Measurements from ENCODE around the gene DNLZ. TPM values are rescaled to one million over a fixed set of nuclear protein-coding genes. Genes with fewer than 3 reads are reported as not detected.

Gene DNLZ
- total RNA-seq, 4 donors from 2014 or later, result 16.5 to 36.7 (median 19.8) TPM

DNA sequence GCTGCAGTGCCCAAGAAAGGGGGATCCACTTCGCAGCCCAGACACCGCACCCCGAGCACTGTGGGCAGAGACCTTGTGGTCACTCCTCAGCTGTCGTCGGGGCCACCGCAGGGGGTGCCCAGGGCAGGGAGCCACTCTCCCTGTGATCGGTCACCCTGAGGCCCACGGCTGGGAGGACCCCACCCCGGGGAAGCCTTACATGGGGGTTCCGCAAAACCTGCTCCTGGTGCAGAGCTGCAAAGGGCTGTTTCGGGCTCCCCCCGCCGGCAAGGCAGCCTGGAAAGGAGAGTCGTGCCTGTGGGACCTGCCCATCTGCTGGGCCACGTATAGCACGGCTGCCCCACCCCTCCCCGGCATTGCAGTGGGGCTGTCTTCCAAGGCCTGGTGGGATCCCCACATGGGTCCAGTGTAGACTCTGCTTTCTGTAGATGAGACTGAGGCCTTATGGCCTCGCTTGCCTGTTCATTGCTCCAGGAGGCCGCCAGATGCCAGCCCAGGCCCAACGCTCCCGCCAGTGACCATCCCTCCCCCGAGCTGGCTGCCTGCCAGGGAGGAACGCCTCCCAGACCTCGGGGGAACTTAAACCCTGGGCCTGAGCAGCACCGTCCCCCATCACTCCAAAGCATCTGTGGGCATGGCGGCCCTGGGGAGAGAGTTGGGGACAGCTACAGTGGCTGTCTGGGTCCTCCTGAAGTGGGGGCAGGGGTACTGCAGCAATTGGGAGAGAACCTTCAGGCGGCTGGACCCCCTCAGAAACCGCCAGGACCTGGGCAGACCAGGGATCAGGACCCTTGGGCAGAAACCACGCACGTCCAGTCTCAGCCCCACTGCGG is 1.6 kb upstream of the DNLZ start:
- TF ChIP-seq, protein P1, sequence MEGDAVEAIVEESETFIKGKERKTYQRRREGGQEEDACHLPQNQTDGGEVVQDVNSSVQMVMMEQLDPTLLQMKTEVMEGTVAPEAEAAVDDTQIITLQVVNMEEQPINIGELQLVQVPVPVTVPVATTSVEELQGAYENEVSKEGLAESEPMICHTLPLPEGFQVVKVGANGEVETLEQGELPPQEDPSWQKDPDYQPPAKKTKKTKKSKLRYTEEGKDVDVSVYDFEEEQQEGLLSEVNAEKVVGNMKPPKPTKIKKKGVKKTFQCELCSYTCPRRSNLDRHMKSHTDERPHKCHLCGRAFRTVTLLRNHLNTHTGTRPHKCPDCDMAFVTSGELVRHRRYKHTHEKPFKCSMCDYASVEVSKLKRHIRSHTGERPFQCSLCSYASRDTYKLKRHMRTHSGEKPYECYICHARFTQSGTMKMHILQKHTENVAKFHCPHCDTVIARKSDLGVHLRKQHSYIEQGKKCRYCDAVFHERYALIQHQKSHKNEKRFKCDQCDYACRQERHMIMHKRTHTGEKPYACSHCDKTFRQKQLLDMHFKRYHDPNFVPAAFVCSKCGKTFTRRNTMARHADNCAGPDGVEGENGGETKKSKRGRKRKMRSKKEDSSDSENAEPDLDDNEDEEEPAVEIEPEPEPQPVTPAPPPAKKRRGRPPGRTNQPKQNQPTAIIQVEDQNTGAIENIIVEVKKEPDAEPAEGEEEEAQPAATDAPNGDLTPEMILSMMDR (IDR thresholded peaks at IDR 0.05), result no peak
- no peak for DNase-seq (ENCODE audit: low spot score)
- ATAC-seq (ENCODE audit: low FRiP score), result no peak

DNA sequence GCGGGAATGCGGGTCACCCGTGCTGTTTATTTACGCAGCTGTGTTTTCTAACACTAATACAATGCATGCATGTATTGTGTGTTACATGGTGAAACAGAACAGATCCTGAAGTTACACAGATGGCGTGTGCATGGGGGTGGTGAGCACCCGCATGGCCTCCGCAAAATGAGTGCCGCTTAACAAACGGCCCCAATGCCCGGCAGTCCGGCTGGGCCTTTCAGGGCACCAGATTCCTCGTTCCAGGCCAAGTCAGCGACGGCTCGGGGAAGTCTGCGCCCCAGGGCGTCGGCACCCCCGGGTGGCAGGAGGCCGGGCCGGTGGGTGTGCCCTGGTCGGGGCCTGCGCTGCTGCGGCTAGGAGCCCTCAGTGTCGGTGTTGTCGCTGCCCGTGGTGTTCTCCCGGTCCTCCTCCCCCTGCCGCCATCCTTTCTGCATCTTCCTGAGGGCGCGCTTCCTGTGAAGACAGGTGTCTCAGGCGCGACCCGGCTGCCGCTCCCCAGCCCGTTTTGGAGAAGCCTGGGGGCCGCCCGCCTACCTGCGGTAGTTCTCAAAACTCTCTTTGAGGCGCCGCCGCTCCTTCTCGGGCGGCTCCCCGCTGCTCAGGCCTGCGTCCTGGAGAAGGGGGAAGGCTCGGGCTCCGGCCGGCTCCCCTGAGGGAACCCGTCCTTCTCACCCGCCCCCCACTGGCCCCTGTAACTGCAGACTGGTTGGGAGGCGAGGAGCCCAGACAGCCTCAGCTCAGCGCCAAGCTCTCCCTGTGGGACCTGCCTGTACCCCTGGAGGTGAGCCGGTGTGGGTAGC is 605 bp upstream of the DNLZ start:
- DNase-seq (ENCODE audit: low spot score) (no peak), ATAC-seq (ENCODE audit: low FRiP score) (no peak)
- TF ChIP-seq, protein P1 (IDR thresholded peaks at IDR 0.05), result no peak

DNA sequence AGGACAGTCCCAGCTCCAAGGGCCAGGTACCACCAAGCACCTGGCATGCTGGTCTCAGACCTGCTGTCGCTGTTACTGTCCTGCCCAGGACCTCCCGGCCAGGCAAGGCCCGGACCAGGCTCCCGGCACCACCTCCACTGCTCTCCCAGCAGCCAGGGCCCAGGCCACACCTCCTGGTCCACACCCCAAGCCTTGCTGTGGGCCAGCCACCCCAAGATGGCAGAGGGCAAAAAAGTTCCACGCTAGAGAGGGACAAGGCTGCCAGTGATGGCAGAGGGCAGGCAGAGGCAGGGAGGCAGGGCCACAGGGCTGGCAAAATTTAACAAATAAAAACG is 1.1 kb downstream of the DNLZ start:
- no peak for ATAC-seq (ENCODE audit: low FRiP score)
- TF ChIP-seq, protein P1 (IDR thresholded peaks at IDR 0.05), result no peak
- no peak for DNase-seq (ENCODE audit: low spot score)

DNA sequence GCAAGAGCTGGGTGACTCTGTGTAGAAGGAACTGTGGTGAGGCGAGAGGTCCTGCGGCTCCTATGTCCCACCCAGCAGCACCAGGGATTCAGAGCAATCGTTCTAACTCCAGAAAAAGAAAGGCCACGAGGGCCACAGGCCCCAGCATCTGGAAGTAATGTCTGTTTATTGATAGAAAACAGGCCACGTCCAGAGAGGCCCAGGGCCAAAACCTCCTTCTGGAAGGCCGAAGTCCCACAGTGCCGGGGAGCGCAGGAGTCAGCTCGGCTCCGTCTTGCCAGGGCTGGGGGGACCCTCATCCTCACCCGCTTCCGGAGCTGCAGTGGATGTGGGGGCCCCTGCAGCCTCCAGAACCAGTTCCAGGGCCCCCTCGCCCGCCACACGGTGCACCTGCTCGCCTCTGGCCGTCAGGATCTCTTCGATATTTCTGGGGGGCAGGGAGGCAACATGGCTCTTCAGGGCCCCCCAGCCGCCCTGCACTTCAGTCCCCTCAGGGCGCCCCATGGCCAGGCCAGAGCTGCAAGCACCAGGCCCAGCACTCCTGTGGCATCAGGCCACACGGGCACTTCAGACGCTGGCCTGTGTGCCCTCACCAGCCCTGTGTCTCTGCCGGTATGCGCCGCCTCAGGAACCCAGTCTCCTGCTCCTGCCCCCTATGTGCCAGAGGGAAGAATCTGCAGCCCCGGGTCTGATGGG is 1.6 kb downstream of the DNLZ start:
- ATAC-seq (ENCODE audit: low FRiP score), result no peak
- DNase-seq (ENCODE audit: low spot score), result no peak
- TF ChIP-seq, protein P1 (IDR thresholded peaks at IDR 0.05), result no peak

DNA sequence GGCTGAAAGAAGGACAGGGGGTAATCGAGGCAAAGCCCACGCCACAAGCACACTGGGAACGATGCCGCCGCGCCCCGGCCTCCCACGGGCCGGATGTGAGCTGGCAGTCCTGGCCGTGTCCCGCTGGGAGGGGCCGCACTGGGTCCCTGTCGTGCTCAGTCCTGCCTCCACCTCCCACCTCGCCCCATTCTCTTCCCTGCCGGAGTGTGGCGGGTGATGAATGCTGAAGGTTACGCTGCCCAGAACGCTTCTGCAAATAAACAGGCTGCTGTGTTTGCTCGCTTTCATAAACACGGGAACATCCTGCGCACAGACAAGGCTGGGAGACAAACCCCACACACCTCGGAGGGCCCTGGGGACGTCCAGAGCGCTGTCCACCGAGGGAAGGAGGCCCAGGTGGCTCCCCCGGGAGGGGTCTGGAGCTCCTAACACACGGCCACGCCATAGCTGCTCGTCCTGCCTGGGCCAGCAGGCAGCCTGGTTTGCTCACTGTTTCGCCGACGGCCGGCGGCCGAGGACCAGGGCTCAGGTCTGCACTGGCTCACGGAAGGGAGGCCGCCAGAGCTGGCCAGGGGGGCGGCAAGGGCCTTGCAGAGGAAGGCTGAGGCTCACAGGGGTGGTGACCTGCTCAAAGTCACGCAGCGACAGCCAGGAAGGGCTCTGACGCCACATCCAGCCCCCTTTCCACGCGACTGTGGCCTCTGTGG is 2.3 kb downstream of the DNLZ start:
- no peak for ATAC-seq (ENCODE audit: low FRiP score)
- no peak for DNase-seq (ENCODE audit: low spot score)
- TF ChIP-seq, protein P1 (IDR thresholded peaks at IDR 0.05), result no peak

DNA sequence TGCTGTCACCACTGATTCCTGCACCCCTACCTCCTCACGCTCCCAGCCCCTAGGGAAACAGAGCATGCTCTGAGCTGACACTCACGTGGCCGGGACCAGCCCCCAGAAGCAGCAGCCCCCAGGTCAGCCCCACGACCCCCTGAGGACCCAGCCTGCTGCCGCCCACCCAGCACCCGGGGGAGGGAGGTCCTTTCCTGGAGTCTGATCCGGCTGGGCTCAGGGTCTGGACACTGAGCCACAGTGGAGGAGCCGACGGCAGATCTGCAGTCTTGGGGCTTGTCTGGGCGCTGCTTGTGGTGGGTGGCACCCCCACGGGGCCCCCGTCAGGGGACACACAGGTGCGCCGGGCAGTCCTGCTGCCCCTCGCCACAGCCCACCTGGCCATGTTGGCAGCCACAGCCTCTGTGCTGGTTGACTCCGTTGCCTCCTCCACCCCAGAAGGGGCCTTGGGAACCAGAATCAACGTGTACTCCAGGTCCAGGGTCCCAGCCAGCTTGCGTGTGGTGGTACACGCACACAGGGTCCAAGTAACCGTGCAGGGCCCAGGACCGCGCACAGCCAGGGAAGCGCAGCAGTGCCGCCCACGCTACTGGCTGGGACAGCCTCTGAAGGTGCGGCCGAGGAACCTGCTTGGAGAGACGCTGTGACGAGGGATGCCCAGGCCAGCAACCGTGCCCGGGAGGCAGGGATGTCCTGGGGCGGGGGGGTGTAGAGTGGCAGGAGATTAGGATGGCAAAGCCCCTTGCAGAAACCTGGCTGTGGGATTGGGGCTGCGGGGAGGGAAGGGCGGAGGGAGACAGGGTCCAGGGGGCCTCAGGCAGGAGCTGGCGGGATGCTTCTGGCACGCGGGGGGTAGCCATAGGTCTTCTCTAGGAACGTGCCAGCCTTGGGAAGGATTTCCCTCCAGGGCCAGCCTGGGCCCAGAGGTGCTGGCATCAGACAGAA is 3.5 kb downstream of the DNLZ start:
- no peak for ATAC-seq (ENCODE audit: low FRiP score)
- TF ChIP-seq, protein P1 (IDR thresholded peaks at IDR 0.05), result no peak

More for the DNA sequence above, 3.5 kb downstream of the DNLZ start:
- DNase-seq (ENCODE audit: low spot score), result no peak

Data from omental fat pad (tissue), 4 donors.